Right lung (tissue), 5 donors: Measurements from ENCODE around the gene NUTF2. TPM values are rescaled to one million over a fixed set of nuclear protein-coding genes. Genes with fewer than 3 reads are reported as not detected.
"Not testable (repeated sequence)": the region's sequence is repeated elsewhere in the genome, so short reads cannot be mapped to it uniquely, and the experiment has no call there.

Source experiments
- DNase-seq, 2 donors: peaks; one replicate each; pipeline ENCODE4 v3.0.0-alpha.2; 2013
- polyA plus RNA-seq, 5 donors: library from polyadenylated mRNA; unstranded; fragments of 120-200 nt; gene quantifications; one replicate each; pipeline versions ENCODE4 v1.2.1 to v1.2.3, GENCODE V29; 2013; ENCODE audit warnings: inconsistent platforms in 1 of 5, low replicate concordance in 1 of 5; ENCODE audit not compliant: insufficient read length in 5 of 5, insufficient read depth in 1 of 5

Gene NUTF2
- polyA plus RNA-seq, 5 donors = 106 to 132 (median 111) TPM

- DNase-seq = not testable (repeated sequence)
Observed at GRCh38 chr16:67915496-67915769, 68.7 kb downstream of the NUTF2 start.

- DNase-seq = no peak
Observed at GRCh38 chr16:67915831-67916723, 69.3 kb downstream of the NUTF2 start.

GRCh38 chr16:67917140-67917851 is 70.6 kb downstream of the NUTF2 start:
- DNase-seq = no peak

GRCh38 chr16:67917852-67918236 is 71.1 kb downstream of the NUTF2 start:
- no peak for DNase-seq

GRCh38 chr16:67919622-67920221 is 73.0 kb downstream of the NUTF2 start:
- no peak for DNase-seq

Other genes starting within 250 kb of the NUTF2 start
- gene CARMIL2, start 201.8 kb upstream of the NUTF2 start, polyA plus RNA-seq = 1 to 10 TPM; 2.4 to 6.3 (median 4.6) TPM
- 10 to 100 TPM; 19.0 to 30.4 (median 23.0) TPM for gene ACD, start 186.7 kb upstream of the NUTF2 start, polyA plus RNA-seq
- gene PARD6A, start 186.0 kb upstream of the NUTF2 start, polyA plus RNA-seq = 1 to 10 TPM; 1.2 to 2.7 (median 1.5) TPM
- gene ENKD1, start 180.2 kb upstream of the NUTF2 start, polyA plus RNA-seq = 10 to 100 TPM; 18.4 to 34.7 (median 25.3) TPM
- 1 to 10 TPM; 2.0 to 3.4 (median 3.1) TPM for gene C16orf86, start 180.1 kb upstream of the NUTF2 start, polyA plus RNA-seq
- 10 to 100 TPM; 28.1 to 40.8 (median 36.1) TPM for gene GFOD2, start 127.6 kb upstream of the NUTF2 start, polyA plus RNA-seq
- 10 to 100 TPM; 27.8 to 48.2 (median 36.8) TPM for gene RANBP10, start 40.4 kb upstream of the NUTF2 start, polyA plus RNA-seq
- gene TSNAXIP1, start 40.0 kb upstream of the NUTF2 start, polyA plus RNA-seq = 1 to 10 TPM; 4.8 to 7.4 (median 6.6) TPM
- 10 to 100 TPM; 23.9 to 34.0 (median 28.5) TPM for gene THAP11, start 4.6 kb upstream of the NUTF2 start, polyA plus RNA-seq
- gene CENPT, start 760 bp downstream of the NUTF2 start, polyA plus RNA-seq = 10 to 100 TPM; 46.6 to 63.5 (median 55.7) TPM
- gene EDC4, start 26.1 kb downstream of the NUTF2 start, polyA plus RNA-seq = 10 to 100 TPM; 57.8 to 86.4 (median 78.3) TPM
- gene NRN1L, start 38.0 kb downstream of the NUTF2 start, polyA plus RNA-seq = 1 to 10 TPM in 4 of 5 donors, under 1 TPM in 1; 0.60 to 3.5 (median 2.2) TPM
- gene PSKH1, start 46.3 kb downstream of the NUTF2 start, polyA plus RNA-seq = 10 to 100 TPM; 21.5 to 33.5 (median 25.7) TPM
- gene CTRL, start 84.9 kb downstream of the NUTF2 start, polyA plus RNA-seq = 1 to 10 TPM; 2.9 to 7.5 (median 3.8) TPM
- gene PSMB10, start 89.9 kb downstream of the NUTF2 start, polyA plus RNA-seq = 10 to 100 TPM; 20.6 to 39.0 (median 27.0) TPM
- 10 to 100 TPM; 19.7 to 31.4 (median 27.9) TPM for gene LCAT, start 97.2 kb downstream of the NUTF2 start, polyA plus RNA-seq
- 10 to 100 TPM; 36.1 to 53.9 (median 47.5) TPM for gene SLC12A4, start 121.7 kb downstream of the NUTF2 start, polyA plus RNA-seq
- gene DPEP3, start 133.6 kb downstream of the NUTF2 start, polyA plus RNA-seq = under 1 TPM in 1 of 5 donors, not detected in 4; 0.05 TPM
- gene DPEP2, start 152.6 kb downstream of the NUTF2 start, polyA plus RNA-seq = 1 to 10 TPM; 1.9 to 3.0 (median 2.3) TPM
- not detected for gene DPEP2NB, start 169.0 kb downstream of the NUTF2 start, polyA plus RNA-seq
- 1 to 10 TPM; 5.1 to 7.6 (median 6.8) TPM for gene DDX28, start 176.3 kb downstream of the NUTF2 start, polyA plus RNA-seq
- gene DUS2, start 176.4 kb downstream of the NUTF2 start, polyA plus RNA-seq = 10 to 100 TPM; 13.8 to 17.9 (median 14.4) TPM
- gene NFATC3, start 238.4 kb downstream of the NUTF2 start, polyA plus RNA-seq = 10 to 100 TPM; 29.8 to 42.9 (median 40.5) TPM